Nephron (organoid): ENCODE data around the gene ESYT2.

Source experiments
- H3K27ac Mint-ChIP-seq, 3 experiments: 2 replicates each; pipeline ENCODE4 v1.8.0; 2020; ENCODE audit warnings: mixed read lengths in 3 of 3, mild to moderate bottlenecking in 2 of 3, moderate library complexity in 1 of 3
- H3K27me3 Mint-ChIP-seq: 2 replicates; pipeline ENCODE4 v1.8.0; 2021; ENCODE audit warnings: low read depth, mild to moderate bottlenecking, moderate library complexity, mixed read lengths
- H3K36me3 Mint-ChIP-seq: 2 replicates; pipeline ENCODE4 v1.8.0; 2020; ENCODE audit warnings: low read depth, mixed read lengths
- H3K4me1 Mint-ChIP-seq: 2 replicates; pipeline ENCODE4 v1.8.0; 2020; ENCODE audit warnings: mixed read lengths
- H3K4me3 Mint-ChIP-seq, 3 experiments: 2 replicates each; pipeline ENCODE4 v1.8.0; 2020; ENCODE audit warnings: mild to moderate bottlenecking in 3 of 3, mixed read lengths in 3 of 3, moderate library complexity in 2 of 3
- H3K9me3 Mint-ChIP-seq: 2 replicates; pipeline ENCODE4 v1.8.0; 2020; ENCODE audit warnings: mixed read lengths
- CTCF ChIP-seq, 3 experiments: fragments of 200-600 bp; sonication (generic); IDR thresholded peaks; one replicate each; pipeline ENCODE4 v1.5.0; 2021; ENCODE audit warnings: antibody characterized with exemption in 3 of 3; ENCODE audit not compliant: unreplicated experiment in 3 of 3

Gene ESYT2

GRCh38 chr7:158830211-158830723 is 958 bp upstream of the ESYT2 start:
- H3K36me3 Mint-ChIP-seq: no peaks in the 10 kb centered on the region
- no peaks in the 10 kb centered on the region for H3K27me3 Mint-ChIP-seq
- H3K4me1 Mint-ChIP-seq: peaks cover 17% of the 10 kb centered on the region
- no peaks in the 10 kb centered on the region for H3K9me3 Mint-ChIP-seq
- peak overlapping the region; percentile 72 to 93 (median 91) for H3K27ac Mint-ChIP-seq
- H3K4me3 Mint-ChIP-seq: peak overlapping the region; percentile 80 to 89 (median 86)
- TF ChIP-seq CTCF (IDR thresholded peaks at IDR 0.05; ENCODE audit: unreplicated experiment in 3 of 3): no peak

GRCh38 chr7:158829021-158829341 is 328 bp downstream of the ESYT2 start:
- H3K4me3 Mint-ChIP-seq: peak overlapping the region; percentile 70 to 86 (median 74)
- no peak for TF ChIP-seq CTCF (IDR thresholded peaks at IDR 0.05; ENCODE audit: unreplicated experiment in 3 of 3)

GRCh38 chr7:158828133-158829020 is 932 bp downstream of the ESYT2 start:
- Mint-ChIP-seq H3K4me1 (peaks cover 11% of the 10 kb centered on the region), H3K27ac (peak overlapping the region; percentile 49 to 89 (median 76)), H3K36me3 (no peaks in the 10 kb centered on the region), H3K9me3 (no peaks in the 10 kb centered on the region), H3K4me3 (peak overlapping the region; percentile 86 to 90 (median 90)), H3K27me3 (no peaks in the 10 kb centered on the region)
- no peak for TF ChIP-seq CTCF (IDR thresholded peaks at IDR 0.05; ENCODE audit: unreplicated experiment in 3 of 3)

More at GRCh38 chr7:158829021-158829341, 328 bp downstream of the ESYT2 start:
- Mint-ChIP-seq H3K27ac (no peak overlapping the region), H3K4me1 (peaks cover 11% of the 10 kb centered on the region), H3K27me3 (no peaks in the 10 kb centered on the region), H3K36me3 (no peaks in the 10 kb centered on the region), H3K9me3 (no peaks in the 10 kb centered on the region)

- peaks cover 11% of the 10 kb centered on the region for H3K4me1 Mint-ChIP-seq
- no peaks in the 10 kb centered on the region for H3K27me3 Mint-ChIP-seq
- H3K36me3 Mint-ChIP-seq: no peaks in the 10 kb centered on the region
- no peaks in the 10 kb centered on the region for H3K9me3 Mint-ChIP-seq
- peak overlapping the region; percentile 86 to 90 (median 90) for H3K4me3 Mint-ChIP-seq
- no peak for TF ChIP-seq CTCF (IDR thresholded peaks at IDR 0.05; ENCODE audit: unreplicated experiment in 3 of 3)
- H3K27ac Mint-ChIP-seq: peak overlapping the region; percentile 49 to 89 (median 76)
Measured at GRCh38 chr7:158827411-158828132, 1.7 kb downstream of the ESYT2 start.

- no peak for TF ChIP-seq CTCF (IDR thresholded peaks at IDR 0.05; ENCODE audit: unreplicated experiment in 3 of 3)
- no peak overlapping the region for H3K27ac Mint-ChIP-seq
- no peaks in the 10 kb centered on the region for H3K36me3 Mint-ChIP-seq
- peak overlapping the region; percentile 1 to 33 (median 6) for H3K4me3 Mint-ChIP-seq
- H3K27me3 Mint-ChIP-seq: no peaks in the 10 kb centered on the region
- H3K4me1 Mint-ChIP-seq: peaks cover 23% of the 10 kb centered on the region
- H3K9me3 Mint-ChIP-seq: no peaks in the 10 kb centered on the region
Measured at GRCh38 chr7:158825628-158826289, 3.5 kb downstream of the ESYT2 start.
